IMR-90 (cell line): Measurements from ENCODE around the gene FRAS1. TPM values are rescaled to one million over a fixed set of nuclear protein-coding genes. Genes with fewer than 3 reads are reported as not detected.

Source experiments
- ATAC-seq: fragments of 200-7000 bp; cut with Tn5 transposase; 2 replicates; pipeline ENCODE4 v1.9.1; 2020; ENCODE audit warnings: low read depth, mild to moderate bottlenecking, moderate library complexity
- BruUV-seq: library from RNA; stranded (reverse); fragments of 400-500 nt; replicated peaks from 2 replicates; lab custom pipeline; 2021; lab: Mats Ljungman, UMichigan
- CTCF ChIA-PET: fragments of 300-600 bp; formaldehyde crosslinking; extraction: SDS; loops from one replicate; lab custom pipeline; 2021; ENCODE audit warnings: antibody characterized with exemption; lab: Yijun Ruan, JAX
- POLR2A ChIA-PET: fragments of 300-600 bp; sonication (Branson Sonifier 250); formaldehyde crosslinking; loops from one replicate; lab custom pipeline; 2022; ENCODE audit warnings: antibody characterized with exemption; ENCODE audit not compliant: unreplicated experiment; lab: Charles Lee
- DNase-seq: peaks from one replicate; pipeline ENCODE4 v3.0.0; 2013
- H2AFZ ChIP-seq: replicated peaks from 2 replicates; pipeline ENCODE3; 2013; ENCODE audit warnings: low read length, mild to moderate bottlenecking; ENCODE audit not compliant: poor library complexity
- H2AK5ac ChIP-seq: 2 replicates; pipeline ENCODE4 v1.6.1; 2013; ENCODE audit warnings: low read depth, low read length, inconsistent platforms
- H2AK9ac ChIP-seq: replicated peaks from 2 replicates; pipeline ENCODE3; 2013; ENCODE audit warnings: mild to moderate bottlenecking, low read depth, low read length, moderate library complexity; ENCODE audit not compliant: poor library complexity
- H2BK120ac ChIP-seq: 2 replicates; pipeline ENCODE4 v1.6.1; 2013; ENCODE audit warnings: low read depth, low read length, inconsistent platforms
- H2BK15ac ChIP-seq: 3 replicates; pipeline ENCODE4 v1.6.1; 2013; ENCODE audit warnings: low read depth, low read length, inconsistent platforms
- H2BK20ac ChIP-seq: 2 replicates; pipeline ENCODE4 v1.6.1; 2013; ENCODE audit warnings: low read depth, mild to moderate bottlenecking, inconsistent platforms, low read length, moderate library complexity
- H2BK5ac ChIP-seq: 2 replicates; pipeline ENCODE4 v1.6.1; 2013; ENCODE audit warnings: mild to moderate bottlenecking, low read depth, low read length, inconsistent platforms; ENCODE audit not compliant: poor library complexity, severe bottlenecking
- H3K14ac ChIP-seq: replicated peaks from 2 replicates; pipeline ENCODE4 v1.6.1; 2013; ENCODE audit warnings: low read depth, low read length, inconsistent platforms
- H3K18ac ChIP-seq: 2 replicates; pipeline ENCODE4 v1.6.1; 2013; ENCODE audit warnings: low read depth, low read length, control low read depth
- H3K23ac ChIP-seq: 2 replicates; pipeline ENCODE4 v1.6.1; 2013; ENCODE audit warnings: low read depth, low read length, inconsistent platforms
- H3K27ac ChIP-seq: 2 replicates; pipeline ENCODE4 v1.5.1; 2013; ENCODE audit warnings: mild to moderate bottlenecking, control low read depth, low read length; ENCODE audit not compliant: insufficient read depth
- H3K27me3 ChIP-seq: 2 replicates; pipeline ENCODE4 v1.6.1; 2013; ENCODE audit warnings: low read length; ENCODE audit not compliant: control insufficient read depth, insufficient read depth
- H3K36me3 ChIP-seq: 2 replicates; pipeline ENCODE4 v1.6.1; 2013; ENCODE audit warnings: low read length, mixed read lengths; ENCODE audit not compliant: control insufficient read depth, insufficient read depth
- H3K4ac ChIP-seq: 2 replicates; pipeline ENCODE4 v1.6.1; 2013; ENCODE audit warnings: low read depth, low read length, inconsistent platforms
- H3K4me1 ChIP-seq: 2 replicates; pipeline ENCODE4 v1.6.1; 2013; ENCODE audit warnings: low read length, mixed read lengths; ENCODE audit not compliant: control insufficient read depth, insufficient read depth
- H3K4me2 ChIP-seq: 2 replicates; pipeline ENCODE4 v1.6.1; 2013; ENCODE audit warnings: low read depth, mild to moderate bottlenecking, control low read depth, low read length, moderate library complexity
- H3K4me3 ChIP-seq: 2 replicates; pipeline ENCODE4 v1.5.1; 2013; ENCODE audit warnings: low read depth, mild to moderate bottlenecking, control low read depth, low read length, moderate library complexity; ENCODE audit not compliant: insufficient read depth
- H3K56ac ChIP-seq: 2 replicates; pipeline ENCODE4 v1.6.1; 2013; ENCODE audit warnings: low read length, inconsistent platforms; ENCODE audit not compliant: insufficient read depth; ENCODE audit errors: extremely low read depth
- H3K79me1 ChIP-seq, 2 experiments: 2 replicates each; pipeline ENCODE4 v1.6.1; 2013; ENCODE audit warnings: low read length in 2 of 2, inconsistent platforms in 1 of 2, low read depth in 1 of 2
- H3K9ac ChIP-seq: 2 replicates; pipeline ENCODE4 v1.6.1; 2013; ENCODE audit warnings: low read depth, low read length, control low read depth
- H3K9me1 ChIP-seq: 2 replicates; pipeline ENCODE4 v1.6.1; 2013; ENCODE audit warnings: low read length, inconsistent platforms; ENCODE audit not compliant: insufficient read depth
- H3K9me3 ChIP-seq: 2 replicates; pipeline ENCODE4 v1.6.1; 2013; ENCODE audit warnings: low read length; ENCODE audit not compliant: control insufficient read depth, insufficient read depth
- H4K20me1 ChIP-seq: 2 replicates; pipeline ENCODE4 v1.6.1; 2013; ENCODE audit warnings: low read length, inconsistent platforms; ENCODE audit not compliant: insufficient read depth
- H4K5ac ChIP-seq: 2 replicates; pipeline ENCODE4 v1.6.1; 2013; ENCODE audit warnings: mild to moderate bottlenecking, low read depth, low read length, control low read depth
- H4K8ac ChIP-seq, 2 experiments: 2 replicates each; pipeline ENCODE4 v1.6.1; 2013; ENCODE audit warnings: low read depth in 2 of 2, low read length in 2 of 2, control low read depth in 1 of 2, inconsistent platforms in 1 of 2
- H4K91ac ChIP-seq: 2 replicates; pipeline ENCODE4 v1.6.1; 2013; ENCODE audit warnings: low read depth, low read length, inconsistent platforms; ENCODE audit not compliant: insufficient read depth
- CEBPB ChIP-seq: IDR thresholded peaks from 2 replicates; pipeline ENCODE4 v1.6.1; 2012; ENCODE audit warnings: low read depth, low read length, improper control_type of control experiment
- CHD1 ChIP-seq: IDR thresholded peaks from 2 replicates; pipeline ENCODE4 v1.6.1; 2012; ENCODE audit warnings: low read depth, low read length, improper control_type of control experiment
- FOS ChIP-seq: fragments of 150-350 bp; IDR thresholded peaks from 2 replicates; pipeline ENCODE4 v1.6.1; 2016; ENCODE audit warnings: low read depth, low read length
- MAFK ChIP-seq: IDR thresholded peaks from 2 replicates; pipeline ENCODE4 v1.6.1; 2012; ENCODE audit warnings: low read depth, low read length, improper control_type of control experiment
- MXI1 ChIP-seq: IDR thresholded peaks from 2 replicates; pipeline ENCODE4 v1.6.1; 2012; ENCODE audit warnings: low read depth, mild to moderate bottlenecking, low read length, moderate library complexity, borderline replicate concordance
- POLR2A ChIP-seq: IDR thresholded peaks from 2 replicates; pipeline ENCODE4 v1.6.1; 2012; ENCODE audit warnings: mild to moderate bottlenecking, low read depth, low read length
- RCOR1 ChIP-seq: IDR thresholded peaks from 2 replicates; pipeline ENCODE4 v1.6.1; 2012; ENCODE audit warnings: mild to moderate bottlenecking, low read length, improper control_type of control experiment; ENCODE audit not compliant: insufficient replicate concordance
- RFX5 ChIP-seq: IDR thresholded peaks from 2 replicates; pipeline ENCODE4 v1.8.0; 2012; ENCODE audit warnings: low read depth, mild to moderate bottlenecking, low read length, moderate library complexity
- WGBS, 2 experiments: methylation state at CpG; one replicate each; pipeline versions ENCODE4 v1.1.5 to v1.1.7; 2013; ENCODE audit warnings: missing lambda C conversion rate in 2 of 2; ENCODE audit not compliant: insufficient read length in 1 of 2; ENCODE audit errors: extremely low coverage in 2 of 2; 5-methylcytosine and 5-hydroxymethylcytosine counted together
- dilution Hi-C: fragments of 300-500 bp; cut with HindIII; formaldehyde crosslinking; loops from one replicate; pipeline ENCODE4 v1.14.3; 2018; ENCODE audit warnings: low sequenced_read_pairs; ENCODE audit not compliant: unreplicated experiment
- in situ Hi-C: fragments of 300-500 bp; cut with MboI; formaldehyde crosslinking; loops from 3 replicates; pipeline ENCODE4 v1.14.3; 2019; ENCODE audit warnings: low sequenced_read_pairs, inconsistent platforms, mixed read lengths
- intact Hi-C: fragments of 100-400 bp; cut with micrococcal nuclease; formaldehyde crosslinking; loops from 2 replicates; pipeline ENCODE4 v1.10.0; 2022
- polyA plus RNA-seq, 3 experiments: library from polyadenylated mRNA; depleted of rRNA; stranded (reverse); fragments of >200 nt; gene quantifications; 2 replicates each; pipeline ENCODE4 v1.2.3, GENCODE V29; 2012; ENCODE audit warnings: low replicate concordance in 1 of 3
- total RNA-seq: library from RNA; depleted of rRNA; stranded (reverse); fragments of >200 nt; gene quantifications from 2 replicates; pipeline ENCODE4 v1.2.3, GENCODE V29; 2012

The FRAS1 gene
- total and polyA plus RNA-seq, 2 of the 4 experiments (the other 2 are of a cell fraction), result under 0.01 to 0.03 TPM

GRCh38 chr4:78551420-78552351, 494.6 kb downstream of the FRAS1 start, which contains the start of gene ANXA3 (continued):
- TF ChIP-seq RFX5 (no peak), POLR2A (no peak), RCOR1 (no peak)

GRCh38 chr4:78552389-78553042, 495.4 kb downstream of the FRAS1 start:
- Histone ChIP-seq H3K4me1 (peaks cover 2% of the 10 kb centered on the region), H3K36me3 (no peaks in the 10 kb centered on the region), H3K4me3 (no peak overlapping the region), H2AK9ac (no peak overlapping the region), H4K91ac (peak overlapping the region; percentile 77; the same call in 1 of the 2 replicates), H3K23ac (peak overlapping the region; percentile 92; the same call in 1 of the 2 replicates), H3K27ac (no peak overlapping the region), H4K5ac (no peak overlapping the region), H3K79me1 (no peaks in the 10 kb centered on the region; a peak in 1 of 4 replicates), H3K27me3 (no peaks in the 10 kb centered on the region), H2BK15ac (peak overlapping the region; percentile 72; the same call in 1 of the 3 replicates), H3K56ac (no peak overlapping the region), H2AFZ (no peak overlapping the region), H3K4me2 (no peak overlapping the region), H3K9ac (no peak overlapping the region), H3K9me1 (peaks cover 4% of the 10 kb centered on the region), H4K8ac (peak overlapping the region in 1 of 2 experiments; percentile 94; a peak in 3 of 4 replicates), H2BK20ac (0 out of 2 replicates have a peak overlapping the region, but pooled peaks have one; percentile 3), H3K14ac (peak overlapping the region; percentile 96), H3K9me3 (no peaks in the 10 kb centered on the region), H4K20me1 (no peaks in the 10 kb centered on the region), H2AK5ac (no peak overlapping the region), H3K18ac (no peak overlapping the region), H2BK120ac (peak overlapping the region; percentile 92), H3K4ac (peak overlapping the region; percentile 68), H2BK5ac (no peak overlapping the region)
- intact Hi-C loops, result no loop called here
- no CpG with 5 or more reads among the region's 10 CpGs for WGBS, 2 experiments
- no TSS peak for BruUV-seq
- in situ Hi-C loops, result no loop called here
- ChIA-PET CTCF (no interaction called here), POLR2A (no interaction called here)
- ATAC-seq (no peak), DNase-seq (no peak)
- no peak for TF ChIP-seq MXI1
- no peak for TF ChIP-seq FOS
- no peak for TF ChIP-seq CEBPB
- no peak for TF ChIP-seq POLR2A
- TF ChIP-seq RCOR1, result no peak
- no peak for TF ChIP-seq CHD1
- no peak for TF ChIP-seq MAFK
- dilution Hi-C loops, result no loop called here
